Measurements from ENCODE around the gene ACSBG1.

The ACSBG1 gene

DNA sequence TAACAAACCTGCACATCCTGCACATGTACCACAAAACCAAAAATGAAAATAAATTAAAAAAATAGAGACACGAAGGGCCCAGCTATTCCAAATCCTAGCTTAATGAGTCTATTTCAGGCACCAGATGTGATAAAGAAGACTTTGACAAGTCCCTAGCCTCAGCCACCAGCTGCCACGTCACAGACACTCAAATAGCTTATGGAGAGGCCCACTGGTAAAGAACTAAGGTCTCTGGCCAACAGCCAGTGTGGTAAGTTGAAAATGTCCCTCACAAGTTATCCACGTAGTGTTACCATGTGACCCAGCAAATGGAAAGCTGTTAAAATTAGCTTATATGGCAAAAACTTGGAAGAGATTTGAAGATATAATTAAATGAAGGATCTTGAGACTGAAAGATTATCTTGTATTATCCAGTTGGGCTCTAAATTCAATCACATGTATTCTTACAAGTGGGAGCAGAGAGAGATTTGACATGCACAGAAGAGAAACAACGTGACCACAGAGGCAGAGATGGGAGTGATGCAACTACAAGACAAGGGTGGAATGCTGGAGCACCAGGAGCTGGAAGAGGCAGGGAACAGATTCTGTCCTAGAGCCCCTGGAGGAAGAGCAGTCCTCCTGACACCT, 10.9 kb downstream of the ACSBG1 start:
- DNase-seq (ENCODE audit: low read depth in 1 of 2, low spot score in 1 of 2) = no peak

DNA sequence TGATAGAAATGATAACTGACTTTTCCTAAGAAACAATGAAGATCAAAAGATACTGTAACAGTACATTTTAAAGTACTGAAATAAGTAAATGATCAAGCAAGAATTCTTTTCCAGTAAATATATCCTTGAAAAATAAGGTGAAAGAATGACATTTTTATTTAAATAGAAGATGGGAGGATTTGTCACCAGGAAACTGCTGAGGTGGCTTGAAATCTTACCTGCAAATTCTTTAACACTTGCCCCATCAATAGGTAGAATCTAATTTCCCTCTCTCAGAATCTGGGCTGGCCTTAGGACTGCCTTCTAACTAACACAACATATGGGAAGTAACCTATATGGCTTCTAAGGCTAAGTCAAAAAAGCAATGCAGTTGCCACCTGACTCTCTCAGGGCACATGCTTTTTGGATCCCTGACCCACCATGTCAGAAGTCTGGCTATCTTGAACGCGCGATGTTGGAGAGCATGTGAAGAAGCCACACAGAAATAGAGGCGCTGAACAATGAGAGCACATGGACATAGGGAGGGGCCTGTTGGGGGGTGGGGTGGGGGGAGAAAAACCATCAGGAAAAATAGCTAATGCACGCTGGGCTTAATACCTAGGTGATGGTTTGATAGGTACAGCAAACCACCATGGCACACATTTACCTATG, 11.5 kb downstream of the ACSBG1 start:
- no peak for DNase-seq (ENCODE audit: low read depth in 1 of 2, low spot score in 1 of 2)

DNA sequence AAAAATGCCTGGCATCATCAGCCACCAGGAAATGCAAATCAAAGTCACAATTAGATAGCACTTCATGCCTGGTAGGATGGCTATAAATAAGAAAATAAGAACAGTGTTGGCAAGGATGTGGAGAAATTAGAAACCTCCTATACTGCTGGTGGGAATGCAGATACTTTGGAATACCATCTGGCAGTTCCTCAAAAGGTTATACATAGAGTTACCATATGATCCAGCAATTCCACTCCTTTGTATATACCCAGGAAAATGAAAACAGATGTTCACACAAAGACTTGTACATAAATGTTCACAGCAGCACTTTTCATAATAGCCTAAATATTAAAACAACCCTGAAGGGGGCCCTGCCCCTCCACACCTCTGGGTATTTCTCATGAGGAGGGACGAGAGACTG, 13.7 kb downstream of the ACSBG1 start:
- DNase-seq (ENCODE audit: low read depth in 1 of 2, low spot score in 1 of 2) = no peak

DNA sequence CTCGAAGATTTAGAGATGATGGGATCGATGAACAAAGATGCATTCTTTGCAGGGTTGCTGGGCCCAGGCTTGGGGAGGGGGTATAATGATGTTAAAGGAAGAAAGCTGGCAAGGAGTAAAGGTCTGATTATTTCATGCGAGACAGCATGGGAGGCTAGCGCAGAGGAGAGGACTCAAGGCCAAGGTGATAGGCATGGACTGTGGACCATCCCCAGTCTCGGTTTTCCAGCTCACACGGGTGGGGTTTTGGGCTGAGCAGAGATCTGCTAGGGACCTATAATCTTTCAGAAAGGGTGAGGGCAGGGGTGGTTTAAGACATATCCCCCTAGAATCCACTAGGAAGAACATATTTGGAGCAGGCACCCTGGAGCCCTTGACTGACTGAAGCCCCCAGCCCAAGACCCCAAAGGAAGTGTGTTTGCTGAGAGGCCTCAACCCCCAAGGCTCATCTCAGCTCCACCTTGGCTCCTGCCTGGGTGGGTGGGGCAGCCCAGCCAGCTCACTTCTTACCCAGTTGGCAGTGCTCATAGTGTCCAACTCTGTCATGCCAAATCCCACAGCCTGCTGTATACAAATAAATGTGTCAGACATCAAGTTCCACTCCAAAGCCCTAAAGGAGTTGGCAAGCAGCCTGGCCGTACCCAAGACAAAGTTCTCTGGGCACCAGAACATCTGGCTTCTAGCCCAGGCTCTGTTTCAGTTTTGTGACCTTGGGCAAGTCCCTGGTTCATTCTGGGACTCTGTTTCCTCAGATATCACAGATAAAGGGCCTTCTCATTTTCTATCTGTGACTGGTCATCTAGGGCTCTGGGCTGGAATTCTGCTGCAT, 17.9 kb downstream of the ACSBG1 start:
- no peak for DNase-seq (ENCODE audit: low read depth in 1 of 2, low spot score in 1 of 2)

DNA sequence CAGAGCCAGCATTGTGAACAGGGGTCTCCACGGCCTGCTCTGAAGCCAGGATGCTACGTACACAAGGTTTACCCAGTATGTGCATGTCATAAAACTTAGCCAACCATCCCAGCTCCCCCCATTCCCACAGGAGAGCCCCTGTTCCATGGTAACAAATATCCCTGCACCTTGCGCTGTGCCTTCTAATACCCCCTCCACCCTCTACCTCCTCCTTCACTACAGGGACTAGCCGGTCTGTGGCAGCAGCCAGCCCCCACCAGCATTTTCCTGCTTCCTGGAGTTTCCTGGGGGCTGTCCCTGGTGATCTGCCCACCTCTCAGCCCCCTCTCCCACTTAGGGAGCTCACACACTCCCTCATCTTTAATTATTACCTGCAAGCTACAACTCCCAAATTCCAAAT, 20.4 kb downstream of the ACSBG1 start:
- no peak for DNase-seq (ENCODE audit: low read depth in 1 of 2, low spot score in 1 of 2)

DNA sequence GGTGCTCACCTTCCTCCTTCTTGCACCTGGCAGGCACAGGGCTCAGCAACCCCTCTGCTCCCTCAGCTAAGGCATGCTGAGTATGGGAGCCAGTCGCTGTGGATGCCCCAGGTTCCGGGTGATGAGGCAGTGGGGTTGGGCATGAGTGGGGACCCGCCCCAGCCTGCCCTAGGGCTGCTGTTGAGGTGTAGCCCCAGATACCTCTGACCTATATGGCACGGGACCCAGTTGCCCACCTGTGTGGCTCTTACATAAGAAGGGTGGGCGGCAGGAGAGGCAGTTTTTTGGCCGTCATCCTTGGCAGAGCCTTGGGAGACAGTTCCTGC, 21.0 kb downstream of the ACSBG1 start:
- no peak for DNase-seq (ENCODE audit: low read depth in 1 of 2, low spot score in 1 of 2)

DNA sequence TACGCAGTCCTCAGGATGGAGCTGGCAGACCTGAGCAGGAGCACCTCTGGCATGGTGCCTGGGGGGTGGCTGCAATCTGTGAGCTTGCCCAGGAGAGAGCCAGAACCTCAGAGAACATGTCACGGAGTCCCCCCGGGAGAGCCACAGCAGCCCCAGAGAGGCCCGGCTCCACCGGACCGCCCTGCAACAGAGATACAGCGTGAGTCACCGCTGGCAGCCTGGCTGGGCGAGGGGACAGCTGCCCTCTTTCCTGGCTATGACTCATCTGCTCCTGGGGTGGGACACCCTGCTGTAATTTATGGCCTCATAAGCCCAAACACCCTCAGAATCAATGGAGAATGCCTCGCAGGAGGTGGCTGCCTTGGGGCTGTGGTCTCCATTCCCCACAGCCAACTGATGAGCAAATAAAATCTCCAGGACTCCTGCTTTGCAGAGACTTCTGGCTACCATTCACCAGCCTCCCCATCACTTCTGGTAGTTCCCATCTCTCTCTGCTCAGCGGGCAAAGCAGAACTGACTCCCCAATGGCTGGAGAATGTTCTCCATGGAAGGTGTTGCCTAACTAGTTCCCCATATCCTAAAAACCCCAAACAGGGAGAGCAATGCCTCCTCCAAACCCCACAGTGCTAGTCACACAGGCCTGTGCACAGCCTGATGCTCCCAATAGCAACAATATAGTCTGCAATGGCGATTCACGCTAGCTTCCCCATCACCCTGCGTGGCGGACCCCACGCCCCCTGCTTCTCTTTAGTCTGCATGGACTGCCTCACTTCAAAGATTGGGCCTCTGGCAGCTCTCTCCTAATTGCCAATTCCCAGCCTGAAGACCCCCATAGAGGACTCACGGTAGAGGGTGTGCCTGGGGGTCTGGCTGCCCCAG, 21.6 kb downstream of the ACSBG1 start:
- DNase-seq (ENCODE audit: low read depth in 1 of 2, low spot score in 1 of 2) = no peak

DNA sequence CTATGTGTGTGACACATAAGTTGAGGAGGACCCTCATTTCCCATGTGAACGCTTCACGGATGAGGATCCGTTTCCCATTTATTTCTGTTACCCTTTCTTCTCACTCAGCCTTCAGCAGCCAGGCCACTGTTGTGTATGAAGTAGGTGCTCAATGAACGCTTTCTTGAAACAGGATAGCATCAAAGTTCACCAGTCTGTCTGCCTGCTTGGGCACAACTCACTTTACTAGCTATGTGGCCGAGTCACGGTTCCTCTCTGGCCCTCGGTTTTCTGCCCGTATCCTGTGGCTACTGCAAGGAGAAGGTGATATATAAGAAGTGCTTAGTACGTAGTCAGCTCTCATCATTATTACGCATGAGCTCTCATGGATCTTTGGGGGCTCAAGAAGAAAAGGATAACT, 22.4 kb downstream of the ACSBG1 start:
- no peak for DNase-seq (ENCODE audit: low read depth in 1 of 2, low spot score in 1 of 2)

DNA sequence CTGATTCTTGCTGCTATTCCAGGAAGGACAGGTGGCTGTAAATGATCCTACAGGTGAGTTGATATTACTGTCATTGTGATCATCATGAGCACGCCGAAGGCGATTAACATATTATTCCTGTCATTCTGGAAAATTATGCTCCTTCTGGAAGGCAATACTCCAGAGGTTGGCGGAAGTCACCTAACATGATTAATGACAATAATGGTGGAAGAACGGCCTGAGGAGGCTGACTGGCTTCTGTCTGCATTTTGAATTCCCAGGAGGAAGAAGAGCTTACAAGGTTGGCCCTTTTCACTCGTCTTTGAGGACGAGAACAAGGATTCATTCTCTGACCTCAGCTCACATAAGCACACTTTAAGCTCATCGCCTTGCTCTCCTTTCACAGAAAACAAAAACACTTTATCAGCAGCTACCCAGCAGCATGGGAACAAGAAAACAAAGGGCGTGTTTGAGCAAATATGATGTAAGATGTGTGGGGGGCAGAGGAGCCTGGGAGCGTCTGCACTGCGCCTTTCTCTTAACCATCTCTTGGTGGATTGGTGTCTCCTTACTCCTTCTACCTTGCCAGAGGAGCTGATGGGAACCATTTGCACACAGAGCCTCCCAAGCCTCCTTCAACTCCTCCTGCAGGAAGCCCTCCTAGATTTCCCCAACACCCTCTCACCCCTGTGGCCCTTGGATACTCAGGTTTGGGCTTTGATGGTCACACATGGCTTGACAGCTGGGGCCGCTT, 23.0 kb downstream of the ACSBG1 start:
- no peak for DNase-seq (ENCODE audit: low read depth in 1 of 2, low spot score in 1 of 2)

DNA sequence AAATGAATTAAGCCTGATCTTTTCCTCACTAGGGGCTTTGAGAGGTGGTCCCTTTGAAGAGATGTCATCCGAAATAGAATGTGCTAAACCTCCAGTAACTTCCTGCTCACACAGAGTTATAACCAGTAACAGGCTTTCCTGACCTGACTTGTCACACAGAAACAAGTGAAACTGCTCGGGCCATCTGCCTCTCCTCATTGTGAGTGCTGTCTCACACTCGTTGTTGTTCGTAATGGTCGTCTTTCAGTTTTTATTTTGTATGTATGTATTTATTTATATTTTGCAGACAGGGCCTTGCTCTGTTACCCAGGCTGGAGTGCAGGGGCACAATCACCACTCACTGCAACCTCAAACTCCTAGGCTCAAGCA, 24.0 kb downstream of the ACSBG1 start:
- DNase-seq (ENCODE audit: low read depth in 1 of 2, low spot score in 1 of 2) = no peak

DNA sequence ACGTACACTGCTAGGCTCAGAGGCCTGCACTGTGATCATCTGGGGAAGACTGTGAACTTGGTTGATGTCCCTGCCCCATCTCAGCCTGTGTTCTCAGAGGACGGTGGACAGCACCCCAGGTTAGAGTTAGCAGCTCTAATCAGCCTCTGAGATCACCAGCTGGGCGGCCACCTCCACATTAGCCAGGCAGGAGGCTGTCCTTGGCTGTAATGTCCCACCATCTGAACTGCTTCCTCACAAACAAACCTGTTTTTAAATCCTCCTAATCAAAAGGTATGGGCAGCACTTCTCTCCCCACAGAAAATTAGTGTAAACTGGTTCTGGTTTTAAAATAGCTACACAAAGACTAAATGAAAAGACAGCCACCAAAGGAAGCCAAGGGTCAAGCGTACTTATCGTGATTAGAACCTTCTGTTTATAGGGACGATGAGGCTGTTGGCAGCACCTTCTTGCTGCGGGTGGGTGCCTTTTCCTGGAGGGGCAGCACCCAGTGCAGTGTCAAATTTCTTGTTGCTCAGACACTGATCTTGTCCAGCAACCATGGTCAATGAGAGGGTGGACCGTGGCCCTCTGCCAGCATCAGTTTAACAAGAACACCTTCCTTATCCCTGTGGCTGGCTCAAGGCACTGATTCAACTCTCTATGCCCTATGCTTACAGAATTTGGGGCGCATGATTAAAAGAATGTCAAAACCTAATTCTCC, 24.6 kb downstream of the ACSBG1 start:
- DNase-seq (ENCODE audit: low read depth in 1 of 2, low spot score in 1 of 2) = no peak

DNA sequence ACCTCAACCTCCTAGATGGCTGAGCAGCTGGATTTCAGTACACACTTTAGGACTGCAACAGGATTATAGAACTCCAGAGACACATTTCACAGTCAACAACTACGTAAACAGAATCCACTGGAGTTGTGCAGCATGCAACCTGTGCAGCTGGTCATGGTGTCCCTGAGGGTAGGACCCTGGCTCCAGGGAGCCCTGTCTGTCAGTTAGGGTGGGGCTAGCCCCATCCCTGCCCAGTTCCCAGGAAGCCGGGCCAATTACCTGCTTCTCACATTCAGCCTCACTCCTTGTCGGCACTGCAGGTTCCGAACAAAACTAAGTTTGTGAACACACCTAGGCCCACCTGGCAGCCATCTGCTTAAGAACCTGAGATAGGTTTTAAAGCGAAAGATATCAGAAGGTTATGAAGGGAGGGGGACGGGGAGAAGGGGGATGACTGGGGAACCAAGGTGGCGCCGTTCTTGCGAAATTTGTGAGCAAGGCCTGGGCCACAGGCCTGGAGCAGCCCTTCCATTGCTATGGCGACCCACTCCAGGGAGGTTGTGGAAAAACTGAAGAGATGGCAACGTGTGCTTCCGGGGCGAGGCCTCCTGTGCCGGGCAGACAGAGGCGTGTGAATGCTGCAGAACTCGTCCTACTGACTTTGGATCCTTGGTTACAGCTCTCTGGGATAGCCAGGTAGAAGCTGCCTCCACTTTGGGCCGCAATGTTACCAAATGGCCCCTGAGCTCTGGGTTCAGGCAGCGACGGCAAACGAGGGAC, 25.3 kb downstream of the ACSBG1 start:
- DNase-seq (ENCODE audit: low read depth in 1 of 2, low spot score in 1 of 2) = no peak

DNA sequence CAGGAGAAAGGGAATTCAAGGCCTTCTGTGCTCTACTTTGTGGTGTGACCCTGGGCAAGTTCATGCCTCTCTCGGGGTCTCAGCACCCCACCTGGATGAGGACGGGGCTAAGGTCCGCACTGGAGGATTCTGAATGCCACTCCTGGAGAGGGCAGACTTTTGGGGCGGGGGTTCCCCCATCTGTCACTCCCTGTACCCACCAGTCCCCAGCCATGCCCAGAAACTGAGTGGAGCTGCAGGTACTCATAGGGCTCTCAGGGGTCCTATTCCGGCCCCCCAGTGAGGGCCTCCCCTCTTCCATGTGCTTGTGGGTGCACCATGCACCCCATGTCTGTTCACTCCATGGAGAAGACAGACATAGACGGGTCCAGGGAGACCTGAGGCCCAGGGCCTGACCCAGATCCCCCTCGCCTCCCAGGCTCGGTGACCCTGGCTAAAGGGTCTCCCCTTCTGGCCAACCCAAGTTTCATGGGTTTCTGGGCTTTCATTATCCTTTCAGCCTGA, 26.0 kb downstream of the ACSBG1 start:
- no peak for DNase-seq (ENCODE audit: low read depth in 1 of 2, low spot score in 1 of 2)

DNA sequence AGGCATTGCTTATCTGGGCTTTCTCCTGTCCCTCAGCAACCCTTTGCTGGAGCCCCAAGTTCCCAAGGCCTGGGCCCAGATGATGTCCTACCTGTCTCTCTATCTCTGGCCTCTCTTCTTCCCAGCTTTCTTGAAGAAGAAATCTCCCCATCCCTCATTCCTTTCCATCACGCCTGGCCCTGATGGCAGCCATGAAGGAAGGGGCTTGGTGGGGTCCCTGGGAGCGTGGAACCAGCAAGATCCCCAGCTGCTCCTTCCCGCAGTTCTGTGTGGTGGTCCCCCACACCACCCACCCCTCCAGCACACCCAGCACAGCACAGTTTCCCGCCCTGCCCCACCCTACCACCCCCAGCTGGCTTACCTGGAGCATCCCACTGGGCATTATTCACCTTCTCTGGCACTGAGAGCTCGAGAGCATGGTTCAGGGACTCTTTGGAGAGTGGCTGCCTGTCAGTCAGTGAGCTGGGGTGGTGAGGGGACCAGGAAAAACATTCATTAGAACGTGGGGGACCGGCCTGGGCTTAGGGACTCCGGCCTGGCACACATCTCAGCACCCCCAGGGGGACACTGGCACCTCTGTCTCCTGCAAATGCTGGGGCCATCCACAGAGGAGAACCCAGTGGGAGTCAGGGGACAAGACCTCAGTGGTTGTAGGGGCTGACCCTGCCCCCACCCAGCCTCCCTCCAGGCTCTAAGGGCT, 26.6 kb downstream of the ACSBG1 start:
- DNase-seq (ENCODE audit: low read depth in 1 of 2, low spot score in 1 of 2) = no peak

DNA sequence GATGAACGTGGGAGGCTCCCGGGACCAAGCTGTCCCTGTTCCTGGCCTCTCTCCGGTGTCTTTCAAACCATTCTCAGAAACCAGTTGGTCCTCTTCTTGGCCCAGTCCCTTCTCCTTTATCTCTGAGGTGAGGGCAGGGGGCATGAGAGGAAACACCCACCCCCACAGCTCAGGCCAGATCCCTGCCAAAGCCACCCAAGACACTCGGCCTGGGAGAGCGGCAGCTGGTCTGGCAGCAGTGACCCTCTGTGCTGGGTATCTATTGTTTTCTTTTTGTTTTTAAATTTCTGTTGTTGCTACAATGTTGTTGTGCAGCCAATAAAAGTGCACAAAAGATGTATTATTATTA, 27.3 kb downstream of the ACSBG1 start:
- DNase-seq (ENCODE audit: low read depth in 1 of 2, low spot score in 1 of 2) = no peak

DNA sequence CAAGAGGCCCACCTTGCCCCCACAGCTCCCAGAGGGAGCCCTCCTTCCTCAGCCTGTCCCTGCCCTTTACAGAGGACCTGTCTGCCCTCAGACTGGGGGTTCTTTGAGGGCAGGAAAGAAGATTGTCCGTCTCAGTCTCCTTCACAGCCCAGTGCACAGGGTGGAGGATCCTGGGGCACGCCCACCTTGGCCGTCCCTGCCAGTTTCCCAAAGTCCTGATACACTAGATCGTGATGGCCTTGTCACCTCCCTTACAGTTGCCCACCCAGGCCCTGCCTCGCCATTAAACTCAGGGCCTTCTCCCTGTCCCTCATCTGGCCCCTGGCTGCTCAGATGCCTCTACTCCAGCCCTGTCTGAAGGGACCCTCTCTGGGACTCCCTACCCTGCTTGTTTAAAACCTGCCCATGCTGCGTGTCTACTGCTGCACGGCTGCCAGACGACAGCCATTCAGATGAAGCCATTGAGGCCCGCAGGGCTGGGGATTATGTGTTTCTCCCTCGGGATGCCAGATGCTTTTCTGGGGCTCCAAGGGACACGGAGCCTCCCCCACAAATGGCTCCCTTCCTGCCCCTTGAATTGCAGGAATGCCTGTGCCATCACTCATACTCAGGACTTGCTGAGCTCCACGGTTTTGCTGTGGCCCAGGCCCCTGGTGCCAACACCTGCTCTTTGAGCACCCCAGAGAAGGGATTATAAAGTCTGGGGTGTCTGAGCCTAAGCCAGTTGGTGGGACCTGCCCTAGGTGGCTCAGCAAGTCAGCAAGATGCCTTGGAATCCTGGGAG, 27.8 kb downstream of the ACSBG1 start:
- no peak for DNase-seq (ENCODE audit: low read depth in 1 of 2, low spot score in 1 of 2)

DNA sequence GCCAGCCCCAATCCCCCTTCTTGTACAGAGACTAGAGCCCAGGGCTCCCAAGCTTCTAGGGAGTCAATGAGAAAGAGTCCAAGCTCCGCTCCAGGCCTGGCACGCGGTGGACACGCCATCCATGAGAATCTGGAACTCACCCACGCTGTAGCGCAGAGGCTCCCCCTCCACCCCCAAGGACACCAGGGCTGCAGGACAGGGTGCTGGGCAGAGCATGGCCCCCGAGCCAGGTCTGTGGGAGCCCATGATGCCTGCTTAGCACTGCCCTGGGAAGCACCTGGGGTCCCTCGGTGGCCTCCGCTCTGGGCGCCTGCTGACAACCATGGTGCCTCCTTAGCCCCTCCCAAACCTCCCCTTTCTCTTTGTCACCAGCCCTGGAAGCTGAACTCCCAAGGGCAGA, 28.5 kb downstream of the ACSBG1 start:
- DNase-seq (ENCODE audit: low read depth in 1 of 2, low spot score in 1 of 2) = no peak

DNA sequence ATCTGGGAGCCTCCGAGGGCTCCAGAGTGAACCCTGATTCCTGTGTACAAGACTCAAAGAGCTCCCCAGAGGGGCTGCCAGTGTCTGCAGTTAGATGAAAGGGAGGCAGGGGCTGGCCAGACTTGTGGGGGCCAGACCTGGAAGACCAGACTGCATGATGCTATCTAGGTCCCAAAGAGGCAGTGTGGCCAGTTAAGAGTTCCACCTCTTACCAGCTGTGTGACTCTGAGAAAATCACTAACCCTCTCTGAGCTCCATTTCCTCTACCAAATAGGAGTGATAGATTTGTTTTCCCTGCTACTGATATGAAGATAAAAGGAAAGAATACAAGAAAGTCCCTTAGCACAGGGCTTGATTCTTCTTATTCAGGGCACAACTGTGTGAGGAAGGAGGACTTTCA, 29.0 kb downstream of the ACSBG1 start:
- no peak for DNase-seq (ENCODE audit: low read depth in 1 of 2, low spot score in 1 of 2)
